GM18867 (cell line): Measurements from ENCODE around the gene DDX49.

Experiments used
- ATAC-seq: cut with Tn5 transposase; IDR thresholded peaks from one replicate; pipeline ENCODE4 v1.9.1; 2021; ENCODE audit warnings: mild to moderate bottlenecking, moderate library complexity; ENCODE audit not compliant: unreplicated experiment

DDX49 gene

DNA sequence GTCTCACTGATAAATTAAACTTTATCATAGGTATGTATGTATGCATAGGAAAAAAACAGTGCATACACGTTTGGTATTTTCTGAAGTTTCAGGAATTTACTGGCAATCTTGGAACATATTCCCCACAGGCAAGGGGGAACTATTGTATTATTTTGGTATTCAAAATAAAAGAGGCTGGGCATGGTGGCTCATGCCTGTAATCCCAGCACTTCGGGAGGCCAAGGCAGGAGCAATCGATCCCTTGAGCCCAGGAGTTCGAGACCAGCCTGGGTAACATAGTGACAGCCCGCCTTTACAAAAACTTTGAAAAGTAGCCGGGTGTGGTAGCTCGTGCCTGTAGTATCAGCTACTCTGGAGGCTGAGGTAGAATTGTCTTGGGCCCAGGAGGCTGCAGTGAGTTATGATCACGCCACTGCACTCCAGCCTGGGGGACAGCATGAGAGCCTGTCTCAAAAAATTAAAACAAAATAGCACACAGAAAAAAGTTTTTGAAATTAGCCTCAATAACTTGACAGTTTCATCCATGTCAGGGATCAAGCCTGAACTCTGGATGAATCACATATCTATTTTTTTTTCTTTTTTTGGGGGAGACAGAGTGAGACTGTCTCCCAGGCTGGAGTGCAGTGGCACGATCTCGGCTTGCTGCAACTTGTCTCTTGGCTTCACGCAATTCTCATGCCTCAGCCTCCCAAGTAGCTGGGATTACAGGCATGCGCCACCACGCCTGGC lies 50.6 kb downstream of the DDX49 start:
- no peak for ATAC-seq

DNA sequence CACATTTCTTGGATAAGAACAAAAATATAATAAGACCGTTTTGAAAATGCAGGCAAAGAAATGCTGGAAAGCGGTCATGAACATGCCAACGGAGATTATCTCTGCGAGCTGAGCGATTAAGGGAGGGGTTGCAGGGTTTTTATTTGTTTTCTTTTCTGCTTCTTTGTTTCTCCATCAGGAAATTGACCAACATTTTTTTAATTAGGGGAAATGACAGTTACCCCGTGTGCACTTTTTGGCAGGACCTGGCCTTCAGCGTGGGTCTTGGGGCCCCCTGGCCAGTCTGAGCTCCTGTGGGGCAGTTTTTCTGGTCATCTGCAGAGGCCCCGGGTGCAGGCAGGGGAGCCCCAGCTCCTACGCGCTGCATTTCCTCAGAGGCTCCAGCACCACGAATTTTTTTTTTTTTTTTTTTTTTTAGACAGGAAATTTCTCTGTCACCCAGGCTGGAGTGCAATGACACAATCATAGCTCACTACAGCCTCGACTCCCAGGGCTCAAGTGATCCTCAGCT lies 52.8 kb downstream of the DDX49 start:
- ATAC-seq: no peak

DNA sequence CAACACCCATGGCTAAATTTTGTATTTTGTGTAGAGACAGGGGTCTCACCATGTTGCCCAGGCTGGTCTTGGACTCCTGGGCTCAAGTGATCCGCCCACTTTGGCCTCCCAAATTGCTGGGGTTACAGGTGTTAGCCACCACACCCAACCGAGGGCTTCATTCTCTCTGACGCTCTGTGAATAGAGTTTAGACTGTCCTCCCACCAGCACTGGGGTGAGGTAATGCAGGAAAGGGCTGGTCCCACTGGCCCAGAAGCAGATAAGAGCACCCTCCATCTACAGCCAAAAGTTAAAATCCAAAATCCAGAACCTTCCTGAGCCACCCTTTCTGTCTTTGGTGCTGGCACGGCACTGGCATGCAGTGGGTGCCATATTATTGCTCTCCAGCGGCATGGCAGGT lies 53.3 kb downstream of the DDX49 start:
- no peak for ATAC-seq

DNA sequence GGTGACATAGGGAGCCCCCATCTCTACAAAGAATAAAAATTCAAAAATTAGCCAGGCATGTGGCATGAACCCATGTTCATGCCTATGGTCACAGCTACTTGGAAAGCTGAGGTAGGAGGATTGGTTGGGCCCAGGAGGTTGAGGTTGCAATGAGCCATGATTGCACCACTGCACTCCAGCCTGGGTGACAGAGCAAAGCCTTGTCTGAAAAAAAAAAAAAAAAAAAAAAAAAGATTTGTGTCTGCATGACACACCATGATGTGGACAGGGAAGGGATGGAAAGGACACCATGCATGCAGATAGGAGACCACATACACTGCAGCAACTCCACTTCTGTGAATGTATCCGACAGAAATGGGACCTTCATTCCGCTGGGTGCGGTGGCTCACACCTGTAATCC lies 55.5 kb downstream of the DDX49 start:
- ATAC-seq: no peak

DNA sequence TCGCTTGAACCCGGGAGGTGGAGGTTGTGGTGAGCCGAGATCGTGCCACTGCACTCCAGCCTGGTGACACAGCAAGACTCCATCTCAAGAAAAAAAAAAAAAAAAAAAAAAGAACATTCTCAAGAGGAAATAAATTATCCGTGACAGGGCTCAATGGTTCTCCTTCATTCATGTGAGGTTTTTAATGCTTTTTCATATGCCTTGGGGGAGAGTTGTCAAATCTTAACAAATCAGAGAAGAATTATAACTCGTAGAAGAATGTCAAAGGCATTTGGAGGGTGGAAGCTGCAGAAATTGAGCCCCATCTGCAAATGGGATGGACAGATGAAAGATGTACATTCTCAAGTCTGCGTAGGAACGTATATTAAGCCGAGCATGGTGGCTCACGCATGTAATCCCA lies 56.4 kb downstream of the DDX49 start:
- no peak for ATAC-seq
